NCI-H2227 (cell line): ENCODE data around the gene EGFLAM.
"Not testable (repeated sequence)": the region's sequence is repeated elsewhere in the genome, so short reads cannot be mapped to it uniquely, and the experiment has no call there.

ENCODE experiments used
- DNase-seq: peaks from one replicate; lab custom pipeline; 2025; ENCODE audit not compliant: unreplicated experiment; lab: John Stamatoyannopoulos, UW

The EGFLAM gene

GRCh38 chr5:38413696-38414095, 155.3 kb downstream of the EGFLAM start:
- peak; percentile 65 for DNase-seq

DNA sequence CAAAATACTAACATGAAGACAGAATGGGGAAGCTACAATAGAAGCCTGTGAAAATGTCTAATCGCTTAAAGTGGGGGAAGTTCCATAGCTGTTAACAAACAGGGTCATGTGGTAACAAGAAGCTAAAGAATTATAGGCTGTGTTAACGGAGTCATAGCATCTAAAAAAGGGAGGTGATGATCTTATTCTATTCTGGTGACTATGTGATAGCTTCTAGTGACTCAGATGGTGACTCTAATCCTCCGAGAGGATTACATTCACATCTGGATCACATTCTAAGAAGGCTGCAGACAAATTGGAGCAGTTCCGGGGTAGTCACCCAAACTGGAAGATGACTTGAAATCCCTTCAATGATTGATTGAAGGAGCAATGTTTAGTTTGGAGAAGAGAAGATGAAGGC, 156.0 kb downstream of the EGFLAM start:
- no peak for DNase-seq

DNA sequence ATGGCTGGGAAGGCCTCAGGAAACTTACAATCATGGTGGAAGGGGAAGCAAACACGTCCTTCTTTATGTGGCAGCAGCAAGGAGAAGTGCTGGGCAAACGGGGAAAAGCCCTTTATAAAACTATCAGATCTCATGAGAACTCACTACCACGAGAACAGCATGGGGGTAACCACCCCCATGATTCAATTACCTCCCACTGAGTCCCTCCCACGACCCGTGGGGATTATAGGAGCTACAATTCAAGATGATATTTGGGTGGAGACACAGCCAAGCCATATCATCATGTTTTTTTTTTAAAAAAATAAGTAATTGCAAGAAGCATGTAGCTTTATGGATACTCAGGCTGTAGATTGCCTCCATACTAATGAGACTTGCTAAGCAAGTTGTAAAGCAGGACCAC, 157.4 kb downstream of the EGFLAM start:
- not testable (repeated sequence) for DNase-seq

DNA sequence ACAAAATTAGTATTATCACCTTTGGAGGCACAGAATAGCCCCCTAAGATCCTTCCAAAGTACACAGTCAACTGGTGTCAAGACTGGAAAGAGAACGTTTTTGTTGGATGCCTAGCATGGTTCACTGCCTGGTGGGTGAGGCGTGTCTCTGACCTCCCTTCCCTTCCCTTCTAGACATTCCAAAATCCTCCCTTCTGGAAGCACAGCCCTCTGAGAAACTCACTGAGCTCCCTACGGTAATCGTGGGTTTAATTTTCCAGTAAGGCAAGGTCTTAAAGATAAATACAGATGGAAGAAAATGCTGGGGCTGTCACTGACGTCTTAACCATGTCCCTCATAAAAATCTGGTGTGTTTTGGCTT, 159.3 kb downstream of the EGFLAM start:
- no peak for DNase-seq

- no peak for DNase-seq
Measured at GRCh38 chr5:38420246-38420645, 161.9 kb downstream of the EGFLAM start.

GRCh38 chr5:38420691-38421390, 162.5 kb downstream of the EGFLAM start:
- DNase-seq, result peak; percentile 80

DNA sequence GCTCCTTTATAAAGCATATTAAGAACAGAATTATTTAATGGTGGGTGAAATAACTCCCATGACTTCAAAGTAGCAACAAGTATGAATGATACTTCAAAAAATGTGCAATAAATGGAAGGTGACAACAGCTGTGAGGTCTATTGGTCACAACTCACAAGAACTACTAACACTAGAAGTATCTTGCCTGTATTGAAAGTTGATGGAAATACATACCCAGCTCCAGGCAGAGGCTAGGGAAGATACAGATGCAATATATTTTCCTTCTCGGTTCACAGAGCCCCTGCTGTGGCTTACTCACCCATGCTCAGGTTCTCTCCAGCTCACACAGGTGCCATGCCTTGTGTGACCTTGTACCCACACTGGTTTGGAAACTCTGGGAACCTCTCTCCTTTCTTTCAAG, 164.3 kb downstream of the EGFLAM start:
- DNase-seq, result no peak

GRCh38 chr5:38423276-38424147, 165.2 kb downstream of the EGFLAM start:
- no peak for DNase-seq

- DNase-seq, result no peak
Measured at GRCh38 chr5:38424148-38425060, 166.0 kb downstream of the EGFLAM start.

- DNase-seq, result no peak
Measured at GRCh38 chr5:38426490-38426889, 168.1 kb downstream of the EGFLAM start.

- DNase-seq, result no peak
Measured at GRCh38 chr5:38426986-38427950, 168.9 kb downstream of the EGFLAM start.

DNA sequence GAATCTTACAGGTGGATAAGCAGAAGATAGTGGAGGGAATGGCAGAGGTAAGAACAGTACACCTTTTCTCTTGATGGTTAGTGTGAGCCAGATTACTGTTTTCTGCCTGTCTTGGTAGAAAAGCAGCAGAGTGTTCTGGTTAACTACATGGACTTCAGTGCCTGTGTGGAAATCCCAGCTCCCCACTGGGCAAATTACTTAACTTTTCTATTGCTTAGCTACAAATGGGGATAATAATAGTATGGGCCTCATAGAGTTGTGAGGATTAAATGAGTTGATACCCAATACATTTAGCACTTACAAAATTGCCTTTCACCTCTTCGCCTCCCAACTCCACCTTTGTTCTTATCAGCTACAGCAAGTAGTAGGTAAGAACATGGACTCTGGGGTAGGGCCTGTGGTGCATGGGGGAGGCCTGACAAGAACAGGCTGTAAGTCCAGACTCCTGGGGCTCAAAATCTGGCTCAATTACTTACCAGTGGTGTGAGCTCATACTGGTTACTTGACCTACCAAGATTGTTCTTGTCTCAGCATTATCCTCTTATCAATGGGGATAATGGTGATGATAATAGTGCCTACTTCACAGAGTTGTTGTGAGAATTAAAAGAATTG, 173.0 kb downstream of the EGFLAM start:
- DNase-seq, result peak; percentile 30

DNA sequence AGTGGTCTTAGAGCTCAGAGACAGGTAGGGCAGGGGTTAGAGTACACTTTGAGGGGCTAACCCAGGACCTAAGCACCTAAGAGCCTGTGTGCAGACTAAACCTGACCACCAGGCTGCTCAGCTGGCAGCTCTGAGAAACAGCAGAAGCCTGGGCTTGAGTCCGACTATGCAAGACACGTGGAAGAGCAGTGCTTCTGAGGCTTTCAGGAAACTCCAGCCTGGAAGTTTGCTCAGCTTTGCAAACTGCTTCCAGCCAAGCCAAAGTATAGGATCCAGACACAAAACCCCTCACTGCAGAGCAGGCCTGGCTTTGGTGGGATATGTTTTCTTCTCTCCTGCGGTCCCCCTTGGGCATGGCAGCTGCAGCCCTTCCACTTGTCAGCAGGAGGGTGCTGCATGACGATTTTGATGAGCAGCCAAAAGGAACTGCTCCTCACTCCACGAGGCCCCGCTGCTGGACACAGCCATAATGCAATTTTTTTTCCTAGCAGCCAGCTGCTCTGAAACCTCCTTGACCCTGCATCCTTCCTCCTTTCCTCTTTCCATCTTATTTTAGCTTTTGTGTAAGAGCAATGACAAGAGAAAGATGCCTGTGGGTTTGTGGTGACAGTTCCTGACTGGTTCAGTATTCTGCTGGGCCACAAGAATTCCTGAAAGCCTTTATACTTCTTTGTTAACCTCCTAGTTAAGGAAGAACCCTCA, 175.0 kb downstream of the EGFLAM start:
- peak; percentile 33 for DNase-seq

DNA sequence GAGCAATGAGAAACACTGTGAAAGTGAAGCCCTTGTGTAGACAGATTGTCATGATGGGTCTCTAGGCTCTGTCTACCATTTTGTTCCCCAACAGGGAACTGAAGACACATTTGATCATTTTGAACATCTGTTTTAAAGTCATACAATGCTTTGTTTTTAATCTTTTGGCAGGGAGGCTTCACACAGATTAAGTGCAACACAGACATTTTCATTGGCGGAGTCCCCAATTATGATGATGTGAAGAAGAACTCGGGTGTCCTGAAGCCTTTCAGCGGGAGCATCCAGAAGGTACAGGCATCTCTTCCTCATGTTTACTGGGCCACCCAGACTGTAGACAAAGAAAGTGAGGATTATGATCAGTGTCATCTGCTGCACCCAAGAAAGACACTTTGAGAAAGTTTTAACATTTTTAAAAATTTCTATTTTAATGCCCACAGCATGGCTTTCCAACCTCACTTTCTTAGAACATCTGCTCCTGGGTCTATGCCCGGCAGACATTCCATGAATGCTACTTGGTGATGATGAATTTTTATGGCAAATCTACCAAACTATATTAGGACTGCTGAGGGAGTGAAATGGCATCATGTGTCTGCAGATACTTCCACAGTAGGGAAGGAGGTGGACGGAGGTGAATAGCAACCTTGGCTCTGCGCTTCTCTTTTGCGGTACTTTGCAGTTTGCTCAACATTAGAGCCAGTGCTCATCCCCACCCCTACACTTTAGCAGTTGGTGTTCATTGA, 176.8 kb downstream of the EGFLAM start:
- DNase-seq, result no peak

- DNase-seq, result no peak
Measured at GRCh38 chr5:38438757-38439156, 180.4 kb downstream of the EGFLAM start.

- peak; percentile 97 for DNase-seq
Measured at GRCh38 chr5:38441453-38442246, 183.3 kb downstream of the EGFLAM start.

- no peak for DNase-seq
Measured at GRCh38 chr5:38442247-38442573, 183.9 kb downstream of the EGFLAM start.

- DNase-seq, result no peak
Measured at GRCh38 chr5:38443390-38443789, 185.0 kb downstream of the EGFLAM start.
